Mucosa of descending colon (tissue), 3 donors: ENCODE measurements around the gene MYBPC2. TPM values are rescaled to one million over a fixed set of nuclear protein-coding genes. Genes with fewer than 3 reads are reported as not detected.
A peak's percentile ranks its signal among the peaks of the same experiment; 100 is the strongest.

Source experiments
- ATAC-seq: fragments of 200-7000 bp; cut with Tn5 transposase; one replicate; pipeline ENCODE4 v1.9.1; 2020; ENCODE audit warnings: mild to moderate bottlenecking, moderate library complexity
- DNase-seq, 3 donors: peaks; one replicate each; pipeline ENCODE4 v3.0.0-alpha.2; 2020
- H3K36me3 ChIP-seq: fragments of 200-600 bp; one replicate; pipeline ENCODE4 v1.8.0; 2021; ENCODE audit warnings: low read depth, mild to moderate bottlenecking
- H3K4me1 ChIP-seq: fragments of 200-600 bp; one replicate; pipeline ENCODE4 v1.8.0; 2021; ENCODE audit warnings: low read depth, mild to moderate bottlenecking
- H3K4me3 ChIP-seq: fragments of 200-600 bp; one replicate; pipeline ENCODE4 v1.8.0; 2021; ENCODE audit warnings: mild to moderate bottlenecking
- H3K9me3 ChIP-seq: fragments of 200-600 bp; one replicate; pipeline ENCODE4 v1.8.0; 2021; ENCODE audit warnings: mild to moderate bottlenecking
- CTCF ChIP-seq: fragments of 200-600 bp; IDR thresholded peaks from one replicate; pipeline ENCODE4 v1.8.0; 2022; ENCODE audit warnings: antibody characterized with exemption, mild to moderate bottlenecking
- intact Hi-C, 2 donors: fragments of 100-400 bp; cut with DNase I in 1 of 2; cut with micrococcal nuclease in 1 of 2; formaldehyde crosslinking; loops; one replicate each; pipeline versions ENCODE4 v1.11.0 to v1.11.1; 2022; cut with DNase I, micrococcal nuclease
- total RNA-seq, 3 donors: library from RNA; stranded (reverse); fragmentation: NEBNext Ultra II Directional in 2 of 3; extraction: Animal tissue kit (Norgen Biotek cat#: 25700) in 2 of 3; gene quantifications; one replicate each; pipeline versions ENCODE4 v1.2.1 to v1.2.4, GENCODE V29; 2021 to 2023
- donor health status: DM: no; HTN: no; CAD: no; lungs with moderate emphysema.
- donor health status: DM: no; HTN: no; CAD: no.
- donor health status: DM: no; HTN: yes; CAD: no.

The MYBPC2 gene
- total RNA-seq, 3 donors from 2014 or later, result 0.10 to 0.14 TPM; not detected in 1

GRCh38 chr19:50514346-50515167 is 81.9 kb downstream of the MYBPC2 start:
- H3K4me1 ChIP-seq, result peaks cover 5% of the 10 kb centered on the region
- H3K4me3 ChIP-seq, result no peak overlapping the region
- peaks cover 3% of the 10 kb centered on the region for H3K36me3 ChIP-seq
- intact Hi-C loops, result no loop called here
- no peak for TF ChIP-seq CTCF
- no peaks in the 10 kb centered on the region for H3K9me3 ChIP-seq
- peak in 2 of 3 donors; percentile 24 to 42 for DNase-seq
- no peak for ATAC-seq

GRCh38 chr19:50515168-50515561 is 82.5 kb downstream of the MYBPC2 start:
- H3K4me1 ChIP-seq, result peaks cover 2% of the 10 kb centered on the region
- no peak overlapping the region for H3K4me3 ChIP-seq
- H3K9me3 ChIP-seq, result no peaks in the 10 kb centered on the region
- TF ChIP-seq CTCF, result no peak
- intact Hi-C loops, result no loop called here
- ATAC-seq (no peak), DNase-seq (peak in 2 of 3 donors; percentile 16 to 45)
- H3K36me3 ChIP-seq, result peaks cover 3% of the 10 kb centered on the region

Other genes starting within 250 kb of the MYBPC2 start
- 100 to 1,000 TPM; 268 to 606 (median 586) TPM for gene MYH14, start 229.3 kb upstream of the MYBPC2 start, total RNA-seq
- 1 to 10 TPM in 2 of 3 donors, under 1 TPM in 1; 0.49 to 1.5 (median 1.1) TPM for gene KCNC3, start 103.5 kb upstream of the MYBPC2 start, total RNA-seq
- 1 to 10 TPM; 1.8 to 3.2 (median 2.0) TPM for gene NAPSA, start 67.3 kb upstream of the MYBPC2 start, total RNA-seq
- gene NR1H2, start 56.4 kb upstream of the MYBPC2 start, total RNA-seq, result 10 to 100 TPM; 69.7 to 99.5 (median 85.0) TPM
- 10 to 100 TPM; 20.8 to 27.9 (median 22.9) TPM for gene POLD1, start 48.5 kb upstream of the MYBPC2 start, total RNA-seq
- gene SPIB, start 14.0 kb upstream of the MYBPC2 start, total RNA-seq, result 10 to 100 TPM; 21.5 to 83.1 (median 61.6) TPM
- 100 to 1,000 TPM in 2 of 3 donors, 10 to 100 TPM in 1; 79.6 to 121 (median 108) TPM for gene EMC10, start 43.6 kb downstream of the MYBPC2 start, total RNA-seq
- gene GARIN5A, start 44.0 kb downstream of the MYBPC2 start, total RNA-seq, result 1 to 10 TPM; 1.7 to 3.0 (median 2.6) TPM
- 10 to 100 TPM; 33.4 to 41.2 (median 37.2) TPM for gene JOSD2, start 78.3 kb downstream of the MYBPC2 start, total RNA-seq
- not detected for gene ASPDH, start 81.0 kb downstream of the MYBPC2 start, total RNA-seq
- gene LRRC4B, start 135.5 kb downstream of the MYBPC2 start, total RNA-seq, result 1 to 10 TPM in 2 of 3 donors, under 1 TPM in 1; 0.52 to 4.8 (median 1.3) TPM
- 1 to 10 TPM in 1 of 3 donors, under 1 TPM in 1, not detected in 1; 0.14 to 1.2 TPM for gene SYT3, start 207.0 kb downstream of the MYBPC2 start, total RNA-seq
- under 1 TPM in 1 of 3 donors, not detected in 2; 0.41 TPM for gene C19orf81, start 216.6 kb downstream of the MYBPC2 start, total RNA-seq